DMS79 (cell line): ENCODE measurements around the gene MGLL.

Experiments
- DNase-seq: peaks from one replicate; lab custom pipeline; 2025; lab: John Stamatoyannopoulos, UW

The MGLL gene

GRCh38 chr3:127652246-127652995 is 169.9 kb downstream of the MGLL start:
- DNase-seq = peak; percentile 34

- no peak for DNase-seq
Measured at GRCh38 chr3:127651516-127652172, 170.7 kb downstream of the MGLL start.

- no peak for DNase-seq
Measured at GRCh38 chr3:127650236-127650635, 172.1 kb downstream of the MGLL start.

GRCh38 chr3:127647845-127648204 is 174.5 kb downstream of the MGLL start:
- no peak for DNase-seq

- no peak for DNase-seq
Measured at GRCh38 chr3:127647166-127647844, 175.0 kb downstream of the MGLL start.

GRCh38 chr3:127646501-127647046 is 175.7 kb downstream of the MGLL start:
- DNase-seq = no peak

- DNase-seq = no peak
Measured at GRCh38 chr3:127645371-127646015, 176.8 kb downstream of the MGLL start.

- no peak for DNase-seq
Measured at GRCh38 chr3:127644641-127645370, 177.5 kb downstream of the MGLL start.

- DNase-seq = no peak
Measured at GRCh38 chr3:127640042-127640355, 182.3 kb downstream of the MGLL start.

GRCh38 chr3:127639173-127640041 is 182.9 kb downstream of the MGLL start:
- peak; percentile 18 for DNase-seq
